SW480 (cell line): ENCODE measurements around the gene DSTN.

Experiments used
- DNase-seq: peaks from one replicate; pipeline ENCODE4 v3.0.0-alpha.2; 2016; ENCODE audit warnings: low spot score

The DSTN gene

DNA sequence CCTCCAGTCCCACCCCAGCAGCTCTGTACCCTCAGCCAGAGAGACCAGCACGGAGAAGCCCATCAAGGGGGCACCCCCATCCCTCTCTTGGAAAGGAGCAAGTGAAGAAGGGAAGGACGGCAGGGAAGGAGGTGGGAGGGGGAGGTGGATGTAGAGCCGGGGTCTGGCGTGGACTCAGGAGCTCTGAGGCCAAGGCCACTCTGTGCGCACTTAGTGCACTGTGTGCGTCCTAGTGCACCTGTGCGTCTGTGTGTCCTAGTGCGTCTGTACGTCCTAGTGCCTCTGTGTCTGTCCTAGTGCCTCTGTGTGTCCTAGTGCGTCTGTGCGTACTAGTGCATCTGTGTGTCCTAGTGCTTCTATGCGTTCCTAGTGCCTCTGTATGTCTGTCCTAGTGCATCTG, 54.2 kb downstream of the DSTN start:
- no peak for DNase-seq

DNA sequence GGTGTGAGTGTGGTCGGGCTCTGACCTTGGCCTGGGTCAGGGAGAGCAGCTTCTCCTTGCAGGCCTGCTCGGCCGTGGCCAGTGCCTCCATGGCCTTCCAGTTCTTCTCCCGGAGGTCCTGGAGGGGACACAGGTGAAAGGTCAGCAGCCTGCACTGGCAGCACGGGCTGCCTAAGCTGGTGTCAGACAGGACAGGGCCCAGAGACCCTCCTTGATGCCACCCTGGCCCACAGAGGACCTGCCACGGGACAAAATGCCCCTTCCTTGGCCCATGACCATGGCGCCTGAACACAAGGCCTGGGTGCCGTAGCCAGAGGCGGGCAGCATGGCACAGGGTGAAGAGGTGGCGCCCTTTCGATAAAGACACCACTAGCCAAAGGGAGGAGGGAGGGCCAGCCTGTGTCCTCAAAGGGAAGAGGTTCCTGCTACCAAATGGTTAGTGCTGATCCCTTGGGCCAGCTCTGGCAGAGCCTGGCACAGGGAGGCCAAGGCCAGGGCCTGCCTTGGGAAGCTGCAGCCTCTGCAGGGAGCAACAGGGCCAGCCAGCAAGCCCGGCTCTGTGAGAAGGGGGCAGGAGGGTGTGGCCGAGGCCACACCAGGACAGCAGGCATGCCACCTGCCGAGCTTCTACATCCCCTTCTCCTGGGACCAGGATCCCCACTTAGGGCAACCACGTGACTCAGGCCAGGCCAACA, 54.8 kb downstream of the DSTN start:
- no peak for DNase-seq

DNA sequence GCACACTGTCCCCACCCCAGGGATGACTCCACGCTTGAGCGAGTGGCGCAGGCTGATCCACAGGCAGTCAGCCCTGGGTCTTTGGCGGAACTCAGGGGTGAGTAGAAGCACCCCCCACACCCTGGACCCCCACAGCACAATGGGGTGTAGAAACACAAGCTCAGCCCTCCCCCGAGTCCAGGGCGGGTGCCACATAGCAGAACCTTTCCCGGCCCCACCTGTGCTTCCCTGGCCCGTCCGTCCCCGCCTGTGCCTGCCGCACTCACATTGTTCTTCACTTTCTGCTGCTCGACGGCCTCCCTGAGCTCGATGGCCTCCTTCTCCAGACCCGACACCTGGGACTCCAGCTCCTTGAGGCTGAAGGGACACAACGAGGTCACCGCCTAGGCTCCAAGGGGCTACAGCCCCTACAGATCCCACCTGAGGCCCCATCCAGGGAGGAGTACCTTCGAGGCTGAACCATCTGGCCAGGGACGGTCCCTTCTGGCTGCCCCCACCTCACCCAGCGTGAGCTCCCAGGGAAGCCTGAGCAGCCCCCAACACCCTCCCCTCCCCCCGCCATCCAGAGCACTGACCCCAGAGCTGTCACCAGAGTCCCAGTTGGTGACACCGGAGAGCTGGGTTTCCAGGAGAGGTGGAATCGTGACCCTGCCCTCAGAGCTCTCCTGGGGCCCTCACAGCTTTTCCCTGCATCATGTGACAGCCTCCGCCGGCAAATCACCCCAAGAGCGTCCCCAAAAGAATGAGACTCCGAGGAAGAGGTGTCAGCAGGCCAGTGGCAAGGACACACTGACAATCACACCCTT, 55.6 kb downstream of the DSTN start:
- no peak for DNase-seq

DNA sequence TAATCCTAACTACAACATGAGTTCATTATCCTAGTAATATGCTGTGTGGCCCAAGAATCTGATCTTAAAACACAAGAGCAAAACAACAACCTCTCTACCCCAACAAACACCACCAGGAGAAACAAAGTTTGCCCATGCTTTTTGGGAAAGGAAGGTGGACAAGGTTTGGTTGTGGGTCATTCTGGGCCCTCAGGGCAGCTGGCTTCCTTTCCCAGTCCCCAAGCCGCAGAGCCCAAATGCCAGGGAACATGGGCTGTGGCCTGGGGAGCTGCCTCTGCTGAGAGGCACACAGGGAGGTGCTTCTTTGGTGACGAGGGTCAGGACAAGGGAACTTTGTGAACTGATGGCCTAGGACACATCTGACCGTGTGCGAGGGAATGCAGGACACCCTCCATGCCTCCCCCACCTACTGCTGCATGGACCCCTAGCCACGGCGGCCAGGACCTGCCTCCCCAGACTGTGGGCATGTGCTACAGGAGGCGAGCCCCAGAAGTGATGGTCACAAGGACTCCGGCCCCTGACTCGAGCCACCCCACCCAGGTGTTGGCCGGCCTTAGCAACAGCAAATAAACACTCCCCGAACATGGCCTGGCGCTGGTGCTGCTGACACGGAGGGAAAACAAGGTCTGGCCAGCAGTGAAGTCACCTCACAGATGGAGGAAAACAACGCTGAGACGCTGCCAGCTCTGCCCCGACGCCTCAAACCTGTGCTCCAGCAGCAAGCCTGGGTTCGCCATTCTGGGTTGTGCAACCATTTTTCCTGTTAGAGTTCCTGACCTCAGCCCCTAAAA, 56.5 kb downstream of the DSTN start:
- DNase-seq, result no peak

DNA sequence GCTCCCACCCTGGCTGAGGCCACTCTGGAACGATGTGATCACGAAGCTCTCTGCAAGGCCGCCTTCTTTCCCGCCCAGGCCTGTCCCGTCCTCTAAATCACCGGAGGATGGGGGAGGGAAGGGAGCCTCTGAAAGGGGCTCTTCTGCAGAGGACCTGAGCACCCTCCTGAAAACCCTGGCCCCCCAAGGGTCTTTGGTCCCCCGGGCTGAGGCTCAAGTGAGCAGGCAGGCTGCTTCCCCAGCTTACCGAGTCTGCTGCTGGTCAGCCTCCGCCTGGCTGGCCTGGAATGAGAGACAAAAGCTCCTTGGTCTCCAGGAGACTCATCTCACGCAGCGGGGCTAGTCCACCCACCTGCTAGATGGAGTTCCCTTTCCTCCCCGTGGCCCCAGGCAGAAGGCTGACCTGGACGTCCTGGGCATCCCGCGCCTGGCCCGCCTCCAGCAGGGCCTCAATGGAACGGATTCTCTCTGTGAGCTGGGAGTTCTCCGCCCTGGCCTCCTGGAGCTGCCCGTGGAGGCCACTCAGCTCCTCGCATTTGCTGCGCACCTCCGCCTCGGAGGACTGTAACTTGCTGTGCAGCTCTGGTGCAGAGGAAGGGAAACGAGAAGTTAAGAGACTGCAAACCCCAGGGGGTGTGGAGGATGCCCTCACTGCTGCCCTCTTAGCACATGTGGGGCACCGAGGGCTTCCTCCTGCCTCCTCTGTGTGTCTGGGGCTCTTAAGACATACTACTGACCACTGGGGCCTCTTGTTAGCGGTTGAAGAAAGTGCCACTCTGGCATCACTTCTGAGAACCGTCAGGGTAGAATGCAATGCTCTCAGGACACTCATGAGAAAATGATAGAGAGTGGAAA, 57.5 kb downstream of the DSTN start:
- DNase-seq, result no peak

DNA sequence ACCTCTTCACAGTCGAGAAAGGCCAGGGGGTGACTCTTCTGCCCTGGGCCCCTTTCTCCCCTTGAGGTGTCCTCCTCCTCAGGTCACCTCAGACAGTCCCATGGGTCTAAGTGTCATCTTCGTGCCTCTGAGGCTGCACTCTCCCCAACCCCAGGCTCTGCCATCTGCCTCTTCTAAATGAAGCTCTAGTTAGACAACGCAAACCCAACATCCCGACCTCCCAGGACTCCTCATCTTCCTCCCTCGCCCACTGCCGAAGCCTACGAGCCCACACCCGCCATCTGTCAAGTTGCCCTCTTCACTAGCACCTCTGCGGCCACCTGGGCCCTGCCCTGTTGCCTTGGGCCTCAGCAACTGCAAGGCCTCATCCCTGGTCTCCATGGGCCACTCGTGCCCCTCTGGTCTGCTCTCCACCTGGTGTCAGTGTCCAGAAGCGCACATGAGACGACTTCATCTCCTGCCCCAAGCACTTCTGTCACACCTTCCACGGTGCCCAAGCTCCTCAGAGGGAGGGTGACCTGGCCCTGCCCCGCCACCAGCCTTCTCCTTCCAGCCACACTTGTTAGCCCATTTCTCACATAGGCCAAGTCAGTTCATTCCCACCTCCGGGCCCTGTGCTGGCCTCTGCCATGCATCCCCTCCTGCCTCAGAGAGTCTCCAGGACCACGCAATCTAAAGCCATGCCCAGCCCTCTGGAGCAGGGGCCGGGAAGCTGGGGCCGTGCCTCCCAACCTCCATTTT, 58.4 kb downstream of the DSTN start:
- no peak for DNase-seq

DNA sequence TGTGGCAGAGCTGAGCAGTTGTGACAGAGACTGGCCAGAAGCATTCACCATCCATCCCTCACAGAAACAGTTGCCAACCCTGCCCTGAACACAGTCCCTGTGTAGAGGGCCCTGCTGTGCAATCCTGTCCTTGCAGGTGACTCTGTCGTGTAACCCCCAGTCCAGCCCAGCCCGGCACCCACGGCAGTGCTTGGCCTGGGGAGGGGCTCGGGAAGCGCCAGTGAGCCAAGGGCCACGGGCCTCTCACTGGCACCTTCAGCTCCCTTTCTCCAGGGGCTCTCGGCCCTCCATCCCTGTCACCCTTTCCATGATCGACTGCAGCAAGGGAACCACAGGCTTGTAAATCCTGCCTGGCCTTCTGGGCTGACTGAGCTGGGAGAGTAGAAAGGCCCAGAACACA, 59.1 kb downstream of the DSTN start:
- no peak for DNase-seq

DNA sequence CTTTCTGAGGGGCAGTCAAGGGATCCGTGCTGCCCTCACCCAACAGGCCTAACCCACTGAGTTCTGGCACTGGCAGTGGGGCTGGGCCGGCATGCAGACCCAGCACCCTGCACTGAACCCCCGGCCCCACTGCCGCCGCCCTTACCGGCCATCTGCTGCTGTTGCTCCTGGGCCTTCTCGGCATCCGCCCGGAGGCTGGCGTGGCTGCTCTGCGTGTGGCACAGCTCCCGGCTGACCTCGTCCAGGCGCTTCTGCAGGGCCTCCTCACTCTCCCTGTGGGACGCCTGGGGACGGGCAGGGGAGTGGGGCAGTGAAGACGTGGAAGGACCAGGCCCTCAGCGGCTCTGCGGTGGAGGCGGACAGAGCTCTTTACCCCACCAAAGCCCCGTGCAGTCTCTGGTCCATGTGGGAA, 59.8 kb downstream of the DSTN start:
- no peak for DNase-seq

DNA sequence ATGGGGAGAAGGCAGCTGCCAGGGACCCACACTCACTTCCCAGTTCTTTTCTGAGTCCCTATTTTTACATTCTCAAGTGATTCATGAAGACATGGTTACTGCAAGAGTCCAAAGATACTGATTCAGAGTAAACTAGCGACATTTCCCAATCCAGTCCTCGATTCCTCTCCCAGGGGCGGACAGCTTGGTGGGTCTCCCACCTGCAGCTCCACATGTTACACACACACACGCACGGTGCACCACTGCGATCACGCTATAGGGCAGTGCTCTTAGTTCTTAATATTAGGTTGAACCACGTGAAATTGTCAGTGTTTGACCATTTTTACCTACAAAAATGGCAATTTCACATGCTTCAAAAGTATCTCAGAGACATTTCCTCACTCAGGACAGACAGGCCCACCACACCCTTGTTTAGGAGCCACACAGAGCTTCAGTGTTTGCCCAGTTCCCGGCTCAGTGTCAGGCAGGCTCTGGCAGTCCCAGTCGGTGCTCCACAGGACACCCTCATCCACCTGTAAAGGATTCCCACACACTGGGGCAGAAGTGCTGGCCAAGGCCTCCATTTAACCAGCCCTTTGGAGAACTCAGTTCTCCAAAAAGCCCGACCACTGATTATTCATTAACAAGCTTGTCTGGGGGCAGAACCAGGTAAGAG, 60.4 kb downstream of the DSTN start:
- no peak for DNase-seq

DNA sequence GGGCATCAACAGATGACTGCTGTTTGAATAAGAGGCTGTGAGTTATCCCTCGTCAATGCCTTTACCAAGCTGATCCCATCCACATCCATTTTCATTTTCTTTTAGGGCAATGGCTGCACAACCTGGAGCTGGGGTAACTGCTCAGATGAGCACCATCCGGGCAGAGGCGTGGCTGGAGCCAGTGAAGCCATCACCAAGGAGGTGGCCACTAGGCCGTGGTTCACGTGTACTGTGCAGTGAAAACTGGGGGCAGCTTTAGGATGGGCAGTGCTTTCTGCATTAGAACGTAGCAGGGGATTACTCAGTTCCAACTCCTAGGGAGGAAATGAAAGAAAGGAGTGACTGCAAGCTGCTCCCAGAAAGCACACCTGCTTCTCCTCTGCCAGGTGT, 60.9 kb downstream of the DSTN start:
- no peak for DNase-seq

DNA sequence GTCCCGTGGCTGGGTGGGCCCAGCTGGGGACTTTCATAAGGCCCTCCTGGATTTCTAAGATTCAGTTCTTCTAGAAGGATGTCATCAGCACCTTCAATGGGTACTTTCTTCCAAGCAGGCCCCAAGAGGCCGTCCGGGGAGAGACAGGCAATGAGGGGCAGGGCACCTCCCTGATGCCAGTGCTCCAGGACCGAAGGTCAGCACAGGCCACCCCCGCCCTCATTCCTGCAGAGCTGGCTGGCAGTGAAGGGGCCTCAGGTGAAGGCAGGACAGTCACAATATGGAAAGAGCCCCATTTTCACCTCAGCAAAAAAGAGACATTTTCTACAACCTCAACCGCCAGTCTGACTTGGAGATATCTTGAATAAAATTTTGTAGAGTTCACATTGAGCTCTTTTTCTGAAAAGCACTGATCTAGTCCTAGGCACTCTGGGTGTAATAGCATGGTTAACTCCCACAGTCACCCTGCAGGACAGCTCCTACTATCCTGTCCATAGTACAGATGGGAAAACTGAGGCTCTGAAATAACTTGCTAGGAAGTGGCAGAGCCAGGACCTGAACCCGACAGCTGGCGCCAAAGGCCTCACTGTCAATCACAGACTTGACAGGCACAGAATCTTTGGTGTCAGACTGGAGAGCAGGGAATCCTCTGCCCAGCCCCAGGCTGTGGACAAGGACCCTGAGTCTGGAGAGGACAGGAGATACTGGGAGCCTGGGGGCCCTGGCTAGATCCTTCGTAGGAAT, 61.9 kb downstream of the DSTN start:
- DNase-seq, result no peak

DNA sequence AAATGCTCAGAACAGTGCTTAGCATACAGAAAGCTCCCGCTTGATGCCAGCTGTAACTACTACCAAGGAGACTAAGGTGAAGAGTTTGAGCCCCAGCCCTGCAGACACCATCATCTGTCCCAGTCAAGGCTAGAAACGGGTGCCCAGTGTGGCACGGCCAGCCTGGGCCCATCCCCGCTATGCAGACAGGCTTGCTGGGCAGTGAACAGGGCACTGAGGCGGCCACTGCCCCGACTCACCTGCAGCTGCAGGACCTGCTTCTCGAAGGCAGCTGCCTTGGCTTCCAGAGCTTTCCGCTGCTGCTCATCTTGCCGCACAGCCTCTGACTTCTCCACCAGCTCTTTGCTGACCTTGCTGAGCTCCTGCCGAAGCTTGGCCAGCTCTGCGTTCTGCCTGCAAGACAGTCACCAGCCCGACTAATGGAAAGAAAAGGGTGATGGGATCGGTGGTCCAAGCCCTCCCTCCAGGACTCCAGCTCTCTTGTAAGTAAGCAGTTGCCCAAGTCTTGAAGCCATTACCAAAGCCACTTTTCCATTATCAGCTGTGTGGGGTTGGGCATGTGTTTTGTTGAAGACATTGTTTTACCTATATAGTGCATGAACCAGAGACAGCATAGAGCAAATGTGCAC, 63.5 kb downstream of the DSTN start:
- DNase-seq, result no peak

DNA sequence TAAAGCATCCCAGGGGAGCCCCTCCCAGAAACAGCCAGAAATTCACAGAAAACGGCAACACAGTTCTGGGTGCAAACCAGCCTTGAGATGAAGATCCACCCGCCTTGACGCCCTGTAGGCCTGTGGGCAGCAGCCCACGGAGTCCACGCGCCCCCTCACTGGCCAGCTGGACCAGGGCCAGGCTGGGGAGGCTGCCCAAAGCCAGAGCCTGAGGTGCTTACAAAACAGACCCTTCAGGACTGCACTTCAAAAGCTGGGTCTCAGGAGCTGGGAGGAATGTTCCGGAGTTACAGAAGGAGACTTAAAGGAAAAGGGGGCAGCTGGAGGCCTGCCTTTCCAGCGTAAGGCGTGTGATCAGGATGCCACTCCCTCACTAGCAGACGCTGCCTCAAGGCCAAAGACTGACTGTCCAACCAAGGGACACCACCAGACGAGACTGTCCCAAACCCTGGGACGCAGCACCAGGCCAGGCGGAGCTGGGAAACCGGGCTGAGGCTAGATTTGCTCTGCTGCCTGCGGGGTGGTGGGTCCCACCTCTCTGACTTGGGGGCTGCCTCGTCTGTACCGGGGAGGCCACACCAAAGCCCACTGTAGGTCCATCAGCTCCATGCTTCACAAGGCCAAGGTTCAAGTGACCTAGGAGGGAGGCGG, 64.1 kb downstream of the DSTN start:
- no peak for DNase-seq

DNA sequence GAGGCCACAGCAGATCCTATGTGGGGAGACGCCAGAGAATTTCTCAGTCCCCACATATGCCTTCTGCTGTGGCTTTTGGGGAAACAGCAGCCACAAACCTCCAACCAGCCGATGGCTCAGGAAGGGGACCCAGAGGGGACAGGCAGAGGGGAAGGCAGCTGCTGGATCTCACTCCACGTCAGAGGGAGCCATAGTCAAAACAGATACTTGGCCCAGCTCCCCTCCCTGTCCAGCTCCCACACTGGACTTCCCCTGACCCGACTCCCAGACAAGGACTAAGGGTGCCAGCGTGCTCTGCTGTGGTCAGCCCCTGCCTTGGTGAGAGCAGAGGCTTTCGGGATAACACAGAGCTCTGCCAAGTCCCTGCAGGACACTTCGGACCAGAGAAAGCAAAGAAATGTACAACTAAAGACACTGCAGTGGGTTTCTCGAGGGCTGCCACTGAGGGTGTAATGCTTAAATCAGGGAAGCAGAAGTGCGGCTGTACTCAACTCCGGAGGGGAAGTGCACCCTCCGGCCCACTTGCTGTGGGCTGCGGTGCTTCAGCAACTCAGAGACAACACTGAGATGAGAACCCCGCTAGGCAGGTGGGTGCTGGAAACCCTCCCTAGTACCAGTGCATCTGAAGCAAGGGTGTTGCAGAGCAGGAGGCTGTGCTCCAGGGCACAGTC, 64.9 kb downstream of the DSTN start:
- no peak for DNase-seq

DNA sequence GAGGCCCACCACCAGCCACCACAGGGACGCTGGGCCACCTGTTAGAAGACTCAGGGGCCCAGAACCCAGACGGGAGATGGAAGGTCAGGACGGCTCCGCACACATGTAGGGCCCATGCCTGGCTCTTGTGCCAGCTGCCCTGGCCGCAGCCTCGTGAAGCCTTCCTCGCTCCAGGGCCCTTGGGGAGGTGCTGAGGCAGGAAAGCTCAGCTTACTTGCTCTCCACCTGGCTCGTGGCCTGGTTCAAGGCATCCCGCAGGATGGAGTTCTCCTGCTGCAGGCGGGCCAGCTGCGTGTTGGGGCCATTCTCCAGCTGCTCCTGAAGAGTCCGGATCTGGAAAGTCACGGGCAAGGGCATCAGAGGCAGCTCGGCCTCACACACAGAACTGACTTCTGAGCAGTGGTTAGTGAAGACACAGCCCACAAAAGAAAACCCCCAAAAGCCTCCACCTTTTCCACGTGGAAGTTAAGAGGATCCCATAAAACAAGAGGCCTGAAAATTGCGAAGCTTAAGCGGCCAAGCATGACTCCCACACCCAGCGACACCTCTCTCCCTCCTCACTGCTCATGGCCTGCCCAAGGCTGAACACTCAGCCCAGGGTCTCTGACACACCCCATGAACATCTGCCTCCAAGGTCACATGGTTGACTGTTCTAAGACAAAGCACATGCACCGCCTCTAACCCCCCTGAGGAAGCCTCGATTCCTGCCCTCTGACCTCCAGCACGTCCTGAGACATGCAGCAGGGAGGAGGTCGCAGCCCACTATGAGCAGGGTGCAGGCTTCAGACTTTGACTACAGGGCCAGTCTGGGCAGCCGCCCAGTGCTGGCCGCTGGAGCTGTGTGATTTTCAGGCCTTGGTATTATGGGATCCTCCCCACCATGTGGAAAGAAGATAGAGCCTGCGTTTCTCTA, 65.7 kb downstream of the DSTN start:
- no peak for DNase-seq

DNA sequence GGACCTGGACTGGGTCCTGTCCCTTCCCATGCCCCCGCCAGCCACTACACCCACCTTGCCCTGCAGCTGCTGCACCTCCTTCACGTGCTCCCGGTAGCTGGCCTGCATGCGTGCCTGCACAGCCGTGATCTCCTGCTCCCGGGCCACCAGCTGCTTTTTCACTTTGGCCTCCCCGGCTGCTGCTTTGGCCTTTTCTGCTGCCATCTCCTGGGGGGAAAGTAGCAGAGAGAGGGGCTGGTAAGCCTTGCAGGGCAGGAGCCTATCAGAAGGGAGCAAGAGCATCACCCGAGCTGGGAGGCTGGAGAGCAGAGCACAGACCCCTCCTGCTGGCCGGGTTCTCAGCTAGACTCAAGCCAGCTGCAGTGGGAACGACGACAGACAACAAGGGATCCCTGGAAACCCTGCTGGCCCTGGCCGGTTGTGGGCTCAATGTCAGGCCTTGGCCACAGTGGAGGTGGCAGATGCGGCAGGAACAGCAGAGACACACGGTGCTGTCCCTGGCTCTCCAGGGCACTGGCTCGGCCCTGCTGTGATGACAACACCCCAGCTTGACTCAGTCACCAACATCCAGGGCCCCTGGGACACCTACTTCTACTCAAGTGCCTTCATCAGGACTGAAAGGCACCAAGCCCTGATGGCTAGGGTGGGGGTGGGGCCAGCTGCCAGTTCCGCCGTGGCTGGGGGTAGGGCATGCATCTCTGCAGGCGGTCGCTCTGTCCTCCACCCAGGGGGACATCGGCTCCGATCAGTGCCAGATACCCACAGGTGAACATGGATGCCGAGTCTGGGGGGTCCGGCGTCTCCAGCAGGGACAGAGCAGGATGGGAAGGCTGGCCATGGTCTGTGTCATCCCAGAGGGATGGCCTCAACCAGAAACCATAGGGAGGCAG, 66.9 kb downstream of the DSTN start:
- DNase-seq, result no peak
